Cardiac fibroblast (primary cell): Measurements from ENCODE around the gene TMEM121.
"Not testable (repeated sequence)": the region's sequence is repeated elsewhere in the genome, so short reads cannot be mapped to it uniquely, and the experiment has no call there.

Experiments
- DNase-seq, 2 donors: peaks; one replicate each; pipeline versions ENCODE4 v3.0.0 to v3.0.0-alpha.2; 2010; ENCODE audit warnings: low read depth in 2 of 2
- H3K4me3 ChIP-seq, 2 donors: replicated peaks in 1 of 2; 1 replicate in 1 of 2; 2 replicates in 1 of 2; pipeline ENCODE4 v1.5.1; 2011; ENCODE audit warnings: low read depth in 2 of 2, low read length in 2 of 2, mild to moderate bottlenecking in 2 of 2, moderate library complexity in 1 of 2
- TF ChIP-seq, protein P1 (sequence below): IDR thresholded peaks from one replicate; pipeline ENCODE4 v1.5.1; 2011; ENCODE audit warnings: low read depth, mild to moderate bottlenecking, low read length, inconsistent platforms

Gene TMEM121

DNA sequence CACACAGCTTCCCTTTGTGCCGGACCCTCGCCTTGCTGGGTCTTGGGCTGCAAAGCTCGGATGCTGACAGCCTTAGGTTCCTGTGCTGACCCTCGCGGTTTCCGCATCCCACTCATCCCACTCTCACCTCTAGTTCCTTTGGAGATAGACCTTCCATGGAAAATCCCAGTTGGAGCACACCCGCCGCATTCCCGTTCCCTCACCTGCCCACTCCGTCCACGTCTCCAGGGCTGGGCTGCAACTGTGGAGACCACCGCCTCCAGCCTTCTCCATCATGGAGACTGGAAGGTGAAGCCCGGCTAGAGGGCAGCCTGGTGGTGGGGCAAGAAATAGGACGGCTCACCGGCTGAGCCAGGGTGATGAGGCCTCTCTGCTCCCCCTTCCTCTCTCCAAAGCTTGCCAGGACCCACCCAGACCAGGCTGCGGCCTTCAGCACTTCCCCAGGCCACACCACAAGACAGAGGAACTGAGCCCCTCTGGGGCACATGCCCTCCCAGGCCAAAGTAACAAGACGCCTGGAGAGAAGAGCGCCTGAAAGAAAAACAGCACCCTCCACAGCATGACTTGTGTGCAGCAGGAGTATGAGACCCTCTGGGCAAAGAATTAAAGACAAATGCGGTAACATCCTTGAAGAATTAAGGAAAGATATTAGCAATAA, 15.0 kb downstream of the TMEM121 start:
- TF ChIP-seq, protein P1, sequence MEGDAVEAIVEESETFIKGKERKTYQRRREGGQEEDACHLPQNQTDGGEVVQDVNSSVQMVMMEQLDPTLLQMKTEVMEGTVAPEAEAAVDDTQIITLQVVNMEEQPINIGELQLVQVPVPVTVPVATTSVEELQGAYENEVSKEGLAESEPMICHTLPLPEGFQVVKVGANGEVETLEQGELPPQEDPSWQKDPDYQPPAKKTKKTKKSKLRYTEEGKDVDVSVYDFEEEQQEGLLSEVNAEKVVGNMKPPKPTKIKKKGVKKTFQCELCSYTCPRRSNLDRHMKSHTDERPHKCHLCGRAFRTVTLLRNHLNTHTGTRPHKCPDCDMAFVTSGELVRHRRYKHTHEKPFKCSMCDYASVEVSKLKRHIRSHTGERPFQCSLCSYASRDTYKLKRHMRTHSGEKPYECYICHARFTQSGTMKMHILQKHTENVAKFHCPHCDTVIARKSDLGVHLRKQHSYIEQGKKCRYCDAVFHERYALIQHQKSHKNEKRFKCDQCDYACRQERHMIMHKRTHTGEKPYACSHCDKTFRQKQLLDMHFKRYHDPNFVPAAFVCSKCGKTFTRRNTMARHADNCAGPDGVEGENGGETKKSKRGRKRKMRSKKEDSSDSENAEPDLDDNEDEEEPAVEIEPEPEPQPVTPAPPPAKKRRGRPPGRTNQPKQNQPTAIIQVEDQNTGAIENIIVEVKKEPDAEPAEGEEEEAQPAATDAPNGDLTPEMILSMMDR = no peak
- DNase-seq = no peak
- H3K4me3 ChIP-seq = no peak overlapping the region

DNA sequence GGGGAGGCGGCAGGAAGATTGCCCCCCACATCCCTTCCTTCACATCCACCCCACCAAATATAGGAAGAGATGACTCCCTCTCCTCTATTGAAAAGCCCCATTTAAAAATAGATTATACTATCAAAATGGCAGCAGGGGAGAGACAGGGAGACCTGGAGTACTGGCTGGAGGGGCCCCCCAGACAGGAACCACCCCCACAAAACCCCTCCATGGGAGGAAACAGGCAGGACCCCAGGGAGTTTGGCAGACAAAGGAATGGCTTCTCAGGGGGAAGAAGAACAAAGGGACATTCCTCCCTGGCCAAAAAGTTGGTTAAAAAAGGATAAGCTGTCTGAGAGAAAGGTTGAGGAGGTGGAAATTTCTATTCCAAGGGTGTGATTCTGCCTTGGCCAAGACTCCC, 19.3 kb downstream of the TMEM121 start:
- not testable (repeated sequence) for DNase-seq, H3K4me3 ChIP-seq

DNA sequence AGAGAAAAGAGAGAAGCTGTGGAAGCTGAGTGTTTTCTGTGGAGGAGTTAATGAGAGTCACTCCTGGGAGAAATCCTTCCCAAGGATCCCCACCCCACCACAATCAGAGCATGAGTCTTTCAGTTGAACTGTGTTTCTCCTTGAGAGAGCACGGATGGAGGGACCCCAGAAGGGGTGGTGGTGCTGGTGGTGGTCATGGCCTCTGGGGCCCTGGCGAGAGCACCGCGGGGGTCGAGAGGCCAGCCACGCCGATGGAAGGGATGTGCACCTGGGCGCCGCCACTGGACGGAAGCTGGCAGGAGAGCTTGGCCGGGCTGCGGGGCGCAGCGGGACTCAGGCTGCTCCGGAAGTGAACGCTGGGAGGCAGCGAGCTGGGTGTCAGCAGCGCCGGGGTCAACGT, 20.0 kb downstream of the TMEM121 start:
- not testable (repeated sequence) for H3K4me3 ChIP-seq, DNase-seq

DNA sequence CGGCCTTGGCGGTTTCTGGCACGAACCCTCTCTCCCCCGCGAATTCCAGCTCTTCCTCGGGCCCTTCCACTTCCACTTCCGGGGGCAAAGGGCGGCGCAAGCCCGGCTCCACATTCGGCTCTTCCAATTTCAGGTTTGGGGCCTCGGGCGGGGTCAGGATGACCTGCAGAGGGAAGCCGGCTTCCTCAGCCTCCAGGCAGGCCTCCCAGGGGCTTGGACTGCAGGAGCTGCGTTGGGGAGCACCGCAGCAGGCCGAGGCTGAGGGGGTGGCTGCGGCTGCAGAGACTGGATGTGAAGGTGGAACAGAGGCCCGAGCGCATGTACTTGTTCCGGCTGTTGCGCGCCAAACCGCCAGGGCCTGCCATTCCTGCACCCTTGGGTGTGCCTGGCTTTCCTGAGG, 20.7 kb downstream of the TMEM121 start:
- H3K4me3 ChIP-seq, DNase-seq: not testable (repeated sequence)

DNA sequence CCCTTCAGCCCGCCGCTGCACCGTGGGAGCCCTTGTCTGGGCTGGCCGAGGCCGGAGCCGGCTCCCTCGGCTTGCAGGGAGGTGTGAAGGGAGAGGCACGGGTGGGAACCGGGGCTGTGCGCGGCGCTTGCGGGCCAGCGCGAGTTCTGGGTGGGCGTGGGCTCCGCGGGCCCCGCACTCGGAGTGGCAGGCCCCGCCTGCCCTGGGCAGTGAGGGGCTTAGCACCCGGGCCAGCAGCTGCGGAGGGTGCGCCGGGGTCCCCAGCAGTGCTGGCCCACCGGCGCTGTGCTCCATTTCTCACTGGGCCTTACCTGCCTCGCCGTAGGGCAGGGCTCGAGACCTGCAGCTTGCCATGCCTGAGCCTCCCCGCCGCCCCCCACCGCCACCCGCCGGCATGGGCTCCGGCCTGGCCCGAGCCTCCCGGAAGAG, 21.4 kb downstream of the TMEM121 start:
- DNase-seq = no peak
- TF ChIP-seq, protein P1 = no peak

DNA sequence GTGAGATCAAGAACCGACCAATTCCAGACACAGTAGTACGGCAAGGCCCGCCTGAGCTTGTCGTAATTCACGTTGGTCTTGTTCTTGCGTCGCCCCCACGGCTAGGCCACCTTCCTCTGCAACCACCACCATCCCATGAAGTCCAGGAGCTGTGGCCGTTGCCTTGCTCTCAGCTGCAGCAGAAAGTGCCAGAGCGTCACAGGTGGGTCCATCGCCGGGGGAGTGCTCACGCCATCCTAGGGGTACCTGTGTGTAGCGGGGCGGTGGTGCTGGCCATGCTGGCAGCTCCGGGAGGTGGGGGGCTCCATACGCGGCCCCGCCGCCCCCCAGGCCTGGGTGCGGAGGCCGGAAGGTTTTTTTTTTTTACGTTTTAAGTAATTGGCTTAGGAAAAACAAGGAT, 23.1 kb downstream of the TMEM121 start:
- TF ChIP-seq, protein P1 = no peak
- DNase-seq = no peak
- H3K4me3 ChIP-seq = no peak overlapping the region

More for the DNA sequence above, 21.4 kb downstream of the TMEM121 start:
- no peak overlapping the region for H3K4me3 ChIP-seq

DNA sequence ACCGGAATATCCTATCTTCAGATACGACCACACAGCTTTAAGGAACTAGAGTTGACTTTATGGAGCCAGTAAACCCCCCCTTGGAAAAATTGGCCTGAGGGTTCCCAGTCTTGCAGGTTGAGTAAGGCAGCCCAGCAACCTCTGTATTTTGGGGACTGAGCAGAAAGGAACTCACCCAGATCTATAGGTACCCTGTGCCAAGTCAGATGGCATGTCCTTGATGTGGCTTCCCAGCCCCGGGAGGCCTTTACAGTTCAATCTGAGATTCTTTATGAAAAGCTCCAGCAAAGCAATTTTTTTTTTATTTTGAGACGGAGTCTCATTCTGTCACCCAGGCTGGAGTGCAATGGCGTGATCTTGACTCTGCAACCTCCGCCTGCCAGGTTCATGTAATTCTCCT, 27.6 kb downstream of the TMEM121 start:
- TF ChIP-seq, protein P1 = no peak
- no peak for DNase-seq
- no peak overlapping the region for H3K4me3 ChIP-seq

DNA sequence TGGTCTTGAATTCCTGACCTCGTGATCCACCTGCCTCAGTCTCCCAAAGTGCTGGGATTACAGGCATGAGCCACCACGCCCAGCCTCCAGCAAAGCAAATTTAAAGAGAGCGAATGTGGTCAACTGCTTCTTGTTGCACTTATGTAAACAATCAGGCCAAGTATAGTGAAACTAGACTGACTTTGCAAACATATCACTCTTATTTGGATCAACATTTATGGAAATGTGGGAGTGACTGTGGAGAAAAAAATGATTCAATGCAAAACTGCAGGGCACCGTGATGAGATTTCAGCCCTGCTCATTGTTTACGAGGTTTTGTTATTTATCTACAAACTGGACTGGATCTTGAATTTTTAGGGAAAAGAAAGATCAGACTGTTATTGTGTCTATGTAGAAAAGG, 28.1 kb downstream of the TMEM121 start:
- no peak for DNase-seq
- TF ChIP-seq, protein P1 = no peak
- H3K4me3 ChIP-seq = no peak overlapping the region

DNA sequence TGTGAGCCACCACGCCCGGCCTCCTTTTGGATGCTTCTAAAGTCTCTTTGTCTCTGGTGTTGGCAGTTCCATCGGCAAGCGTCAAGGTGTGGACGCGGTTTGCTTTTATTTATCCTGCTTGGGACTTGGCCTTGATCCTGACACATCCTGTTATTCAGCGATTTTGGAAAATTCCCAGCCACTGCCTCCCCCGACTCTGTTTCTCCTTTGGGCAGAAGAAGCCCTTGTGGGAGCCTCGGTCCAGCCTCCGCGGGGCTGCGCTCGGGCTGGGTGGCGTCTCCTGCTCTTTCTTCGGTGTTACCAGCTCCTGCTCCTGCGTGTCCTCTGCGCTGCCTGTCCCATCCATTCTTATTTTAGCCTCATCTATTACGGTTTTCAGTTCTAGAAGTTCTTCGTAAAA, 31.3 kb downstream of the TMEM121 start:
- not testable (repeated sequence) for DNase-seq, H3K4me3 ChIP-seq

DNA sequence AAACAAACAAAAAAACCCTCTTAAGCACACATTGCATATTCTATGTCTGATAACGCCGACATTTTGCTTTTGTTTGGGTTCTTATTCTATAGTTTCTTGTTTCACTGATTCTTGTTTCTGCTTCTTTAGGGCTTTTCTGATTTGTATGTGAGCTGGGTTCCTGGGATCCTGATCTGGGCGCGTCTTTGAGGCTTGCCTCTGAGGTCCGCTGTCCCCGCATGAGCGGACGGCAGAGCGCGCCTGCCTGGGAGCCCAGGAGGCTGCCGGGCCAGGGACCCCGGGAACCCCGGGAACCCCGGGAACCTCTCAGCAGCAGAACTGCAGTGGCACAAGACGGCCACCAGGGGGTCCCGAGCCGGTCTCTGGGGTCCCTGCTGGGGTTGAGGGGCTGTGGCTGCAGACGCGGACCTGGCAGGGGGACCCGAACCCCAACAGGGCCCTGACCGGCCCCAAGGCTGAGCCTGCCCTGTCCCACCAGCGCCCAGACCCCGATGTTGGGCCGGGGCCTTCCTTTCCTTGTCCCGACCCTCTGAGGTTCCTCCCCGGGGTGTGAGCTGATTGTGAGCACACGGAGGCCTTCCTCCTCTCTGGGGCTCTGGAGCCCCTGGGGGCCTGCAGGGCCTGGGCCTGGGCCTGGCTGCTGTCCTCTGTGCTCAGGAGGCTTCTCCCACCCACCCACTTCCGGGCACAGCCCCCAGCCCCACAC, 32.2 kb downstream of the TMEM121 start:
- not testable (repeated sequence) for H3K4me3 ChIP-seq, DNase-seq

DNA sequence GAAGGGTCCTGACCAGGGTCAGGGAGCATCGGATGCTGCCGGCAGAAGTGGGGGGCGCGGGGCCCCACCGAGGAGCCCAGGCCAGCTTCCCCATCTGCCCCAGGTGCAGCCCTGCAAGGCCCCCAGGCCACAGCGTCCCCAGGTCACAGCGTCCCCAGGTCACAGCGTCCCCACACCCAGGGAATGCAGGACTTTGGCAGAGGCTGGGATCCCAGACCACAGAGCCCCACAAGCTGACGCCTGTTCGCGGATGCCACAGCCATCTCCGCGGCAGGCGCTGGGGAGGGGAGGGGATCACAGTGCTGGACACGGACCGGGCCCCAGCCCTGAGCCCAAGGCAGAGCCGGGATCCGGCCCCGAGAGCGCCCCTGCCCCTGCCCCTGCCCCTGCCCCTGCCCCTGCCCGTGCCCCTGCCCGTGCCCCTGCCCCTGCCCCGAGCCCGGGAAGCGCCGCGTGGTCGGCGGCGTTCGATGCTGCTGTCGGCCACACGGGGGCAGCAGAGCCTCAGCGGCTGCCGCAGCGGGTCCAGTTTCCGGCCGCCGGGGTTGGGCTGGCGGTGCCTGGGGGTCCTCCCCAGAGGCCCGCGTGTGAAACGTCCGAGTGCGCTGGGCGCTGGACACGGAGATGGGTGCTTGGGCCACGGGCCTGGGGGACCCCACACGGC, 33.1 kb downstream of the TMEM121 start:
- H3K4me3 ChIP-seq, DNase-seq: not testable (repeated sequence)
